HepG2 (cell line): Measurements from ENCODE around the gene EWSR1. TPM values are rescaled to one million over a fixed set of nuclear protein-coding genes. Genes with fewer than 3 reads are reported as not detected.
A peak's percentile ranks its signal among the peaks of the same experiment; 100 is the strongest.

ENCODE experiments used
- ARHGAP35 ChIP-seq: sonication (generic); formaldehyde crosslinking; IDR thresholded peaks from 2 replicates; pipeline ENCODE4 v1.9.0; 2022; ENCODE audit warnings: mild to moderate bottlenecking, inconsistent platforms, moderate library complexity, missing genetic modification reagents, borderline replicate concordance
- ARID5B ChIP-seq: IDR thresholded peaks from 2 replicates; pipeline ENCODE4 v1.4.0; 2020; ENCODE audit warnings: mild to moderate bottlenecking, missing genetic modification reagents
- CHCHD3 ChIP-seq: sonication (generic); formaldehyde crosslinking; IDR thresholded peaks from 2 replicates; pipeline ENCODE4 v1.8.0; 2022; ENCODE audit warnings: mild to moderate bottlenecking, missing genetic modification reagents, moderate library complexity
- ERF ChIP-seq: IDR thresholded peaks from 2 replicates; pipeline ENCODE4 v1.6.1; 2018; ENCODE audit warnings: missing biosample characterization, missing genetic modification reagents
- FOXO1 ChIP-seq: sonication (generic); formaldehyde crosslinking; IDR thresholded peaks from 2 replicates; pipeline ENCODE4 v1.4.0; 2020; ENCODE audit warnings: missing genetic modification reagents
- HBP1 ChIP-seq: IDR thresholded peaks from 2 replicates; pipeline ENCODE4 v1.6.1; 2016; ENCODE audit warnings: low read depth, control low read depth
- ISL2 ChIP-seq: sonication (generic); formaldehyde crosslinking; IDR thresholded peaks from 2 replicates; pipeline ENCODE4 v1.5.0; 2020; ENCODE audit warnings: missing genetic modification reagents
- MYC ChIP-seq: sonication (generic); formaldehyde crosslinking; IDR thresholded peaks from 2 replicates; pipeline ENCODE4 v1.9.0; 2021; ENCODE audit warnings: missing genetic modification reagents, borderline replicate concordance
- NCOR1 ChIP-seq: fragments of 200-600 bp; sonication (generic); IDR thresholded peaks from 2 replicates; pipeline ENCODE4 v1.7.0; 2017; ENCODE audit warnings: antibody characterized with exemption, low read length, borderline replicate concordance
- NKX3-1 ChIP-seq: sonication (generic); formaldehyde crosslinking; IDR thresholded peaks from 2 replicates; pipeline ENCODE4 v1.5.0; 2020; ENCODE audit warnings: missing genetic modification reagents
- TARDBP ChIP-seq: sonication (generic); formaldehyde crosslinking; IDR thresholded peaks from 2 replicates; pipeline ENCODE4 v1.8.0; 2022; ENCODE audit warnings: mild to moderate bottlenecking, missing genetic modification reagents
- TCF7 ChIP-seq: sonication (generic); IDR thresholded peaks from 2 replicates; pipeline ENCODE4 v1.6.1; 2016; ENCODE audit warnings: antibody characterized with exemption, low read depth
- TMF1 ChIP-seq: sonication (generic); formaldehyde crosslinking; IDR thresholded peaks from 2 replicates; pipeline ENCODE4 v1.8.1; 2022; ENCODE audit warnings: low read depth, missing genetic modification reagents
- ZBTB37 ChIP-seq: sonication (generic); formaldehyde crosslinking; IDR thresholded peaks from 2 replicates; pipeline ENCODE4 v1.4.0; 2020; ENCODE audit warnings: mild to moderate bottlenecking, missing genetic modification reagents
- ZNF10 ChIP-seq: sonication (generic); formaldehyde crosslinking; IDR thresholded peaks from 2 replicates; pipeline ENCODE4 v1.4.0; 2020; ENCODE audit warnings: mild to moderate bottlenecking, low read depth, missing genetic modification reagents, borderline replicate concordance
- ZNF569 ChIP-seq: sonication (generic); formaldehyde crosslinking; IDR thresholded peaks from 2 replicates; pipeline ENCODE4 v1.5.0; 2020; ENCODE audit warnings: mild to moderate bottlenecking, missing genetic modification reagents, moderate library complexity, borderline replicate concordance
- ZNF589 ChIP-seq: sonication (generic); formaldehyde crosslinking; conservative IDR thresholded peaks from 2 replicates; pipeline ENCODE4 v1.8.0; 2022; ENCODE audit warnings: mild to moderate bottlenecking, moderate library complexity, missing genetic modification reagents
- ZNF772 ChIP-seq: sonication (generic); formaldehyde crosslinking; IDR thresholded peaks from 2 replicates; pipeline ENCODE4 v1.5.0; 2020; ENCODE audit warnings: mild to moderate bottlenecking, missing genetic modification reagents
- polyA plus RNA-seq, 8 experiments: library from polyadenylated mRNA; depleted of rRNA in 3 of 8; stranded (reverse) in 7 of 8; unstranded in 1 of 8; fragments of >200 nt; fragmentation: Illumina TruSeq in 4 of 8; extraction: Trizol in 4 of 8; gene quantifications; 2 replicates each; pipeline versions ENCODE4 v1.2.1 to v1.2.3, GENCODE V29; 2011 to 2016; ENCODE audit warnings: low read depth in 4 of 8, missing spikeins in 1 of 8, mixed read lengths in 1 of 8; ENCODE audit not compliant: insufficient read depth in 1 of 8
- total RNA-seq, 5 experiments: library from RNA; depleted of rRNA; stranded (reverse); fragments of >200 nt; fragmentation: Illumina TruSeq; extraction: Trizol; gene quantifications; 2 replicates each; pipeline ENCODE4 v1.2.3, GENCODE V29; 2016; ENCODE audit warnings: low read depth in 1 of 5
- TF ChIP-seq, protein P1 (sequence below): sonication (generic); formaldehyde crosslinking; IDR thresholded peaks from 2 replicates; pipeline ENCODE4 v1.9.0; 2021; ENCODE audit warnings: missing genetic modification reagents, mild to moderate bottlenecking, borderline replicate concordance
- TF ChIP-seq, protein P2 (sequence below): fragments of 450-650 bp; IDR thresholded peaks from 2 replicates; pipeline ENCODE4 v1.6.1; 2016

The EWSR1 gene
- total and polyA plus RNA-seq, 2 of the 13 experiments (the other 11 are each of a cell fraction or from before 2014, with no cell fraction given): 211 to 326 TPM

- no peak for TF ChIP-seq CHCHD3 (CRISPR knock-in tag)
- TF ChIP-seq HBP1 (CRISPR knock-in tag): peak; percentile 27; the same call in 1 of the 2 replicates
- TF ChIP-seq ARHGAP35 (CRISPR knock-in tag): no peak
- peak; percentile 76 for TF ChIP-seq MYC (CRISPR knock-in tag)
- TF ChIP-seq, protein P1, sequence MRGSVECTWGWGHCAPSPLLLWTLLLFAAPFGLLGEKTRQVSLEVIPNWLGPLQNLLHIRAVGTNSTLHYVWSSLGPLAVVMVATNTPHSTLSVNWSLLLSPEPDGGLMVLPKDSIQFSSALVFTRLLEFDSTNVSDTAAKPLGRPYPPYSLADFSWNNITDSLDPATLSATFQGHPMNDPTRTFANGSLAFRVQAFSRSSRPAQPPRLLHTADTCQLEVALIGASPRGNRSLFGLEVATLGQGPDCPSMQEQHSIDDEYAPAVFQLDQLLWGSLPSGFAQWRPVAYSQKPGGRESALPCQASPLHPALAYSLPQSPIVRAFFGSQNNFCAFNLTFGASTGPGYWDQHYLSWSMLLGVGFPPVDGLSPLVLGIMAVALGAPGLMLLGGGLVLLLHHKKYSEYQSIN (CRISPR knock-in tag): no peak
- TF ChIP-seq TCF7: no peak
- no peak; the same call in 1 of the 2 replicates for TF ChIP-seq FOXO1 (CRISPR knock-in tag)
- TF ChIP-seq ARID5B (CRISPR knock-in tag): peak; percentile 59; the same call in 1 of the 2 replicates
- 0 out of 2 replicates have a peak, but pooled peaks have one; percentile 10 for TF ChIP-seq NCOR1
- TF ChIP-seq NKX3-1 (CRISPR knock-in tag): 0 out of 2 replicates have a peak, but pooled peaks have one; percentile 19
- peak; percentile 42 for TF ChIP-seq ZNF589 (CRISPR knock-in tag)
- TF ChIP-seq ZBTB37 (CRISPR knock-in tag): no peak
- TF ChIP-seq ZNF569 (CRISPR knock-in tag): no peak
- TF ChIP-seq TMF1 (CRISPR knock-in tag): no peak
- 0 out of 2 replicates have a peak, but pooled peaks have one; percentile 14 for TF ChIP-seq ZNF772 (CRISPR knock-in tag)
- TF ChIP-seq ZNF10: no peak
- TF ChIP-seq, protein P2, sequence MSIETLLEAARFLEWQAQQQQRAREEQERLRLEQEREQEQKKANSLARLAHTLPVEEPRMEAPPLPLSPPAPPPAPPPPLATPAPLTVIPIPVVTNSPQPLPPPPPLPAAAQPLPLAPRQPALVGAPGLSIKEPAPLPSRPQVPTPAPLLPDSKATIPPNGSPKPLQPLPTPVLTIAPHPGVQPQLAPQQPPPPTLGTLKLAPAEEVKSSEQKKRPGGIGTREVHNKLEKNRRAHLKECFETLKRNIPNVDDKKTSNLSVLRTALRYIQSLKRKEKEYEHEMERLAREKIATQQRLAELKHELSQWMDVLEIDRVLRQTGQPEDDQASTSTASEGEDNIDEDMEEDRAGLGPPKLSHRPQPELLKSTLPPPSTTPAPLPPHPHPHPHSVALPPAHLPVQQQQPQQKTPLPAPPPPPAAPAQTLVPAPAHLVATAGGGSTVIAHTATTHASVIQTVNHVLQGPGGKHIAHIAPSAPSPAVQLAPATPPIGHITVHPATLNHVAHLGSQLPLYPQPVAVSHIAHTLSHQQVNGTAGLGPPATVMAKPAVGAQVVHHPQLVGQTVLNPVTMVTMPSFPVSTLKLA: no peak
- no peak for TF ChIP-seq ERF
- peak; percentile 94 for TF ChIP-seq TARDBP (CRISPR knock-in tag)
- TF ChIP-seq ISL2: no peak; the same call in 1 of the 2 replicates
Measured at GRCh38 chr22:29267858-29268510, at the start of gene EWSR1, which contains the start of gene RHBDD3 (continued).
